HG02588 (cell line): ENCODE measurements around the gene ABCB1.
"Not testable (repeated sequence)": the region's sequence is repeated elsewhere in the genome, so short reads cannot be mapped to it uniquely, and the experiment has no call there.

Source experiments
- ATAC-seq: cut with Tn5 transposase; IDR thresholded peaks from one replicate; pipeline ENCODE4 v1.9.1; 2021; ENCODE audit warnings: mild to moderate bottlenecking, moderate library complexity; ENCODE audit not compliant: unreplicated experiment

The ABCB1 gene

GRCh38 chr7:87474533-87475358 lies 125.9 kb downstream of the ABCB1 start:
- peak; percentile 67 for ATAC-seq

GRCh38 chr7:87473986-87474385 lies 126.7 kb downstream of the ABCB1 start:
- ATAC-seq = no peak

GRCh38 chr7:87473192-87473591 lies 127.5 kb downstream of the ABCB1 start:
- no peak for ATAC-seq

GRCh38 chr7:87471473-87471872 lies 129.2 kb downstream of the ABCB1 start:
- no peak for ATAC-seq

GRCh38 chr7:87469204-87469603 lies 131.5 kb downstream of the ABCB1 start:
- ATAC-seq = not testable (repeated sequence)

- ATAC-seq = not testable (repeated sequence)
These were observed 135.2 kb downstream of the ABCB1 start for GRCh38 chr7:87465534-87465880.

- not testable (repeated sequence) for ATAC-seq
These were observed 135.7 kb downstream of the ABCB1 start for GRCh38 chr7:87464830-87465533.

- no peak for ATAC-seq
These were observed 136.7 kb downstream of the ABCB1 start for GRCh38 chr7:87463982-87464381.

GRCh38 chr7:87460444-87460843 lies 140.2 kb downstream of the ABCB1 start:
- ATAC-seq = not testable (repeated sequence)

GRCh38 chr7:87459941-87460340 lies 140.7 kb downstream of the ABCB1 start:
- ATAC-seq = no peak

GRCh38 chr7:87458148-87458547 lies 142.5 kb downstream of the ABCB1 start:
- ATAC-seq = no peak

- no peak for ATAC-seq
These were observed 144.4 kb downstream of the ABCB1 start for GRCh38 chr7:87456247-87456646.
